NCI-H1694 treated with DMSO at 0.1 percent for 48 hours (cell line): ENCODE measurements around the gene MFAP1.
"Not testable (repeated sequence)": the region's sequence is repeated elsewhere in the genome, so short reads cannot be mapped to it uniquely, and the experiment has no call there.

Source experiments
- DNase-seq: peaks from one replicate; lab custom pipeline; 2025; lab: John Stamatoyannopoulos, UW

The MFAP1 gene

GRCh38 chr15:43815064-43815463 lies 9.4 kb downstream of the MFAP1 start:
- not testable (repeated sequence) for DNase-seq

GRCh38 chr15:43808960-43809678 lies 15.4 kb downstream of the MFAP1 start:
- DNase-seq: no peak

GRCh38 chr15:43808435-43808950 lies 16.0 kb downstream of the MFAP1 start:
- DNase-seq: no peak

GRCh38 chr15:43802676-43803075 lies 21.8 kb downstream of the MFAP1 start:
- DNase-seq: not testable (repeated sequence)

GRCh38 chr15:43800286-43801141 lies 24.0 kb downstream of the MFAP1 start, which contains the start of gene HYPK:
Gene HYPK (plus strand): TSS chr15:43800599. CDS start chr15:43800623, 24 bp downstream.
- peak; percentile 42 for DNase-seq

- DNase-seq: no peak
Observed at GRCh38 chr15:43799945-43800285, 24.6 kb downstream of the MFAP1 start, which contains the start of gene SERINC4. Gene SERINC4 (minus strand): TSS chr15:43800220. CDS start chr15:43799986, 234 bp downstream.

- DNase-seq: peak; percentile 1
Observed at GRCh38 chr15:43799209-43799944, 25.1 kb downstream of the MFAP1 start.

GRCh38 chr15:43796566-43796965 lies 27.9 kb downstream of the MFAP1 start:
- DNase-seq: no peak

- no peak for DNase-seq
Observed at GRCh38 chr15:43795997-43796396, 28.5 kb downstream of the MFAP1 start.

- DNase-seq: no peak
Observed at GRCh38 chr15:43795197-43795596, 29.3 kb downstream of the MFAP1 start.

GRCh38 chr15:43794269-43795037 lies 30.0 kb downstream of the MFAP1 start:
- DNase-seq: no peak

- DNase-seq: no peak
Observed at GRCh38 chr15:43793647-43794046, 30.8 kb downstream of the MFAP1 start.

GRCh38 chr15:43792761-43793476 lies 31.6 kb downstream of the MFAP1 start:
- no peak for DNase-seq

GRCh38 chr15:43791993-43792760 lies 32.3 kb downstream of the MFAP1 start, which contains the start of gene SERF2:
Gene SERF2 (plus strand): TSS chr15:43792320. CDS start chr15:43792377, 57 bp downstream.
- DNase-seq: peak; percentile 94

- no peak for DNase-seq
Observed at GRCh38 chr15:43789409-43789808, 35.1 kb downstream of the MFAP1 start.

GRCh38 chr15:43779016-43779415 lies 45.5 kb downstream of the MFAP1 start:
- no peak for DNase-seq

- DNase-seq: peak; percentile 87
Observed at GRCh38 chr15:43777267-43777914, 47.1 kb downstream of the MFAP1 start.

GRCh38 chr15:43776718-43777266 lies 47.7 kb downstream of the MFAP1 start, which contains the start of gene ELL3:
Gene ELL3 (minus strand): TSS chr15:43776966. CDS start chr15:43776901, 65 bp downstream.
- peak; percentile 69 for DNase-seq
